GM18505 (cell line): ENCODE measurements around the gene SUMO1.
"Not testable (repeated sequence)": the region's sequence is repeated elsewhere in the genome, so short reads cannot be mapped to it uniquely, and the experiment has no call there.

Experiments used
- ATAC-seq: cut with Tn5 transposase; IDR thresholded peaks from one replicate; pipeline ENCODE4 v1.9.1; 2021; ENCODE audit not compliant: unreplicated experiment
- POLR2A ChIP-seq: IDR thresholded peaks from 4 replicates; pipeline ENCODE4 v1.6.1; 2011; ENCODE audit warnings: borderline replicate concordance; ENCODE audit not compliant: insufficient read depth, insufficient read length; ENCODE audit errors: extremely low read depth

The SUMO1 gene

DNA sequence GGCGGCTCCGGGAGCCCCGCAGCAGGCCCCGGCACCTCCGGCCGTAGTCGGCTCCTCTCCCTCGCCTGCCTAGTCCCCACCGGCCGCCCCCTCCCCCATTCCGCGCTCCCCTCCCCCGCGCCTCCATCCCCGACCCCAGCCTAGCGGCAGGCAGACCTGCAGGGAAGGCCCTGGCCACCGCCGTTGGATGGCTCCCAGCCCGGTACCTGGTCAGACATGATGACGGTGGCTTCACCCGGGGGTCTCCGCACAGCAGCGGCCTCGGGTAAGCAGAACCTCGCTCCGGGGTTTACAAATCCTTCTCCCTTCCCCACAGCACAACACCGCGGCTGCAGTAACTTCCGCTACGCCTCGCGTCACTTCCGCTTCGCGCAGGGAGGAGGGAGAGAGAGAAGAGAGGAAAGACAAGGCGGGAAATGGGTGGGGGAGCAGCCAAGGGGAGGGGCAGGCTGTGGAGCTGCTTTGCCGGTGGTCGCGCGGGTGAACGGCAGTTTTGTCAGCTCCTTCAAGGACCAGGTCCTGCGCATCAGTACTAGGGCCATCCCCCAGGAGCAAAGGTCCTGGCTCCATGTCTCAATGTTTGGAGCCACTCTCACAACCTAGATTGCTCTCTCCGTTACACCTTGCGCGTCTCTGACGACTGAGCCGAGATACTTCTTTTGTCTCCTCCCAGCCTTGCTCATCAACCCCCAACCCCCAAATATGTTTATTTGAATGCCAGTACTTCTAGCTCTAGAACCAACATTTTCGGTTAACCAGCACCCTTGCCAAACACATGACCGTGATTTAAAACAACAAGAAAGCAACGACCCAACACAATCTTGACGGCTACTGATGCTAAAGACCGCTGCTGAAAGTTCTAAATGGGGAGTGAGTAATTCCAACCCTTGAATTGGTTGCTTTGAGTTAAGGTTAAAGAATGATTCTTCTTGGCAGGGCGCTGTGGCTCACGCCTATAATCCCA, at the start of gene SUMO1:
Gene SUMO1 (minus strand): TSS at position 364 of the 964 bp plus-strand sequence. CDS start 146 bp downstream, at position 218.
- peak; percentile 92 for ATAC-seq

GRCh38 chr2:202286595-202286994, 48.2 kb upstream of the SUMO1 start:
- ATAC-seq: no peak

More for the DNA sequence above, at the start of gene SUMO1:
- TF ChIP-seq POLR2A: peak; percentile 76

GRCh38 chr2:202278944-202279343, 40.5 kb upstream of the SUMO1 start:
- no peak for TF ChIP-seq POLR2A

More at GRCh38 chr2:202286595-202286994, 48.2 kb upstream of the SUMO1 start:
- no peak for TF ChIP-seq POLR2A

DNA sequence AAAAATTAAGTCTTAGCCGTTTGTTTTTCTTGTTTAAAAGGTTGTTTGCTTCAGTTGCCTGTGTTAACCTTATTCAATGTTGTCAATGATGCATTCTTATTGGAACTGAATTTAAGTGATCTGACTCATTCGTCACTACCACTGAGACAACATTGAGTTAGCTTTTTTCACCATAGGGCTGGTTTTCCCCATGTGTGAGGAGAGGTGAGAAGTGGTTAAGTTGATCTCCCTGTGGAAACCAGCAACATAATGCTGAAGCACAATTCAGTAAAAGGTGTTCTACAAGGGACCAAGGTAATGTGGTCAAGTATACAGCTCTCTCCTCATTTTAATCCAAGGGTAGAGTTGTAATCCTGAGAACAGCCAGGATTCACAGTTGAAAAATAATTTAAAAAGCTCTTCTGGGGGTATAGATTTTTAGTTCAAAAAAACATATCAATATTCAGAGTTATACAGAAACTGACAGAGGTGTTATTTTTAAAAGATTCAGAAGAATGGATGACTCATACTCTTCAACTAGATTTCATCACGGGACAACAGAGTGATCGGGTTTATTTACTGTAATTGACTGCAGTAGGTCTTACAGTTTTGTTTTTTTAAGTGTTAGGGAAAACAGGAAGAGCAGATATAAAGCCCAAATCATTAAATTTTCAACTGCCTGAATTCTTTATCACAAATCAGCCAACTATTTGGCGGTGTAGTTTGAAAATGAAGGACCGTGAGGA, 39.8 kb upstream of the SUMO1 start:
- no peak for ATAC-seq
- no peak for TF ChIP-seq POLR2A

More at GRCh38 chr2:202278944-202279343, 40.5 kb upstream of the SUMO1 start:
- no peak for ATAC-seq

GRCh38 chr2:202276078-202276720, 37.8 kb upstream of the SUMO1 start:
- not testable (repeated sequence) for ATAC-seq

DNA sequence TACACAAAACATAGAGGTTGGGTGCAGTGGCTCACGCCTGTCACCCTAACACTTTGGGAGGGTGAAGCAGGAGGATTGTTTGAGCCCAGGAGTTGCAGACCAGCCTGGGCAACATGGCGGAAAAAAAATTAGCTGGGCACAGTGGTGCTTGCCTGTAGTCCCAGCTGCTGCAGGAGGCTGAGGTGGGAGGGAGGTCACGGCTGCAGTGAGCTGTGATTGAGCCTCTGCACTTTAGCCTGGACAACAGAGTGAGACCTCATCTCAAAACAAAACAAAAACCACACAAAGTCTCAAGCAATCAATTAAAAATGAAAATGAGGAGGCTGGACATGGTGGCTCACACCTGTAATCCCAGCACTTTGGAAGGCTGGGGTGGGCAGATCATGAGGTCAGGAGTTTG, 32.1 kb upstream of the SUMO1 start:
- no peak for TF ChIP-seq POLR2A
- no peak for ATAC-seq

- no peak for ATAC-seq
- no peak for TF ChIP-seq POLR2A
Observed at GRCh38 chr2:202269585-202269984, 31.2 kb upstream of the SUMO1 start.

GRCh38 chr2:202267495-202267894, 29.1 kb upstream of the SUMO1 start:
- TF ChIP-seq POLR2A: no peak
- no peak for ATAC-seq

DNA sequence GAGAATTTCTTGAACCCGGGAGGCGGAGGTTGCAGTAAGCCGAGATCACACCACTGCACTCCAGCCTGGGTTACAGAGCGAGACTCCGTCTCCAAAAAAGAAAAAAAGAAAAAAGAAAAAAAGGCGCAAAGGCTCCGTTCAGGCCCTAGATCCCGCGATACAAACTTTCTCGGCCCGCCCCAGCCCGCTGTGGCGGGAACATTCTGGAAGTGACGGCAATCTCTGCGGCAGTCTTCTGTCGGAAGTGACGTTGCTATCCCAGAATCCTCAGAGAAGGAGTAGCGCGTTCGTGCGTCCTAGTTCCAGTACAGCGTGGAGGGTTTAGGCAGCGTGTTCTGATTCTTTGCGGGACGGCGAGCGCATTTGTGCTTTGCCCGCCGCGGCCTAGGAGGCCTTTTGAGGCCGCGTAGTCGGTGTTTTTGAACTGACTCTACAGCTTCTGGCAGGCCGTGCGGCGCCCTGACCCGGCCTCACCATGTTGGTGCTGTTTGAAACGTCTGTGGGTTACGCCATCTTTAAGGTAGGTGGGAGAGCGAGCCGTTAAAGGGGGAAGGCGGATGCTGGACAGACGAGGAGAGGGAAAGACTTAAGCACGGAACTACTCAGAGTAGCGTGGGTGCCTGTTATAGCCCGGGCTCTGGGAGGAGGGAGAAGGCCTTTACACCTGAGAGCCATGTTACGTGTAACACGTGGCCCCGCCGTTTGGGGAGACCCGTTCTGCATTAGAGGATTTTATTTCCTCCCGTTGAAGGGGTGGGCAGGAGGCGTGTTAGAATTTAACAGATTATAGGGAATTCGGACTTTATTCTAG, 27.3 kb upstream of the SUMO1 start, which contains the start of gene NOP58:
Gene NOP58 (plus strand): TSS at position 297 of the 811 bp plus-strand sequence. CDS start 179 bp downstream, at position 476.
- TF ChIP-seq POLR2A: peak; percentile 98
- peak; percentile 89 for ATAC-seq

- TF ChIP-seq POLR2A: no peak
- no peak for ATAC-seq
Observed at GRCh38 chr2:202261531-202261930, 23.1 kb upstream of the SUMO1 start.

GRCh38 chr2:202251494-202251893, 13.1 kb upstream of the SUMO1 start:
- ATAC-seq: no peak
- TF ChIP-seq POLR2A: no peak

DNA sequence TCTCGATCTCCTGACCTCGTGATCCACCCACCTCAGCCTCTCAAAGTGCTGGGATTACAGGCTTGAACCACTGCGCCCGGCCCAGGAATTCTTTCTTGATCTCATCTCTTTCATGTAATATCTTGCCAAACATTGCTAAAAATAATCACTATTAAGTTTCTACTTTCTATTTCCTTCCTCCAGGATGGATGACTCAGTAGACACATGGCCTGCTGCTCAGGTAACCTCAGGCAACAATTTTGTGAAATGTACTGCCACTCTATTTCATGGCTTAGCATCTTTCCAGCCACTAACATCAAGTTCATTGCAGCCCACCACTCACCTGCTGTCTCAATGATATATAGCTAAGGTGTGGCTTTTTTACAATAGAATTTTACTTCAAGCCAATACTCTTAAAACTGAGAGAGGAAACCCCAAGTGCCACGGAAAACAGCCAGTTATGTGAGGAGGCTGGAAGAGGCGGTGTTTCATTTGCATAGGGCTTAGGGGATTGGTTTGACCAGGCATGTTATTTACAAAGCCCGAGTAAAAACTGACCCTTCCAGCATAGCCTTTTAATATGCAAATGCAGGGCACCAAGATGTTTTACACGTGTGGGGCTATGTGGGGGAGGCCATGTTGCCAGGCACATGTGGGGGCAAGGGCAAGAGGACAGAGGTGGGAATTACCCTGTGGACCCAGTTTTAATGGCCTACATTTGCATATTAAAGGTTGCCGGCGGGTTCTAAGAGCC, 11.3 kb upstream of the SUMO1 start:
- no peak for TF ChIP-seq POLR2A

DNA sequence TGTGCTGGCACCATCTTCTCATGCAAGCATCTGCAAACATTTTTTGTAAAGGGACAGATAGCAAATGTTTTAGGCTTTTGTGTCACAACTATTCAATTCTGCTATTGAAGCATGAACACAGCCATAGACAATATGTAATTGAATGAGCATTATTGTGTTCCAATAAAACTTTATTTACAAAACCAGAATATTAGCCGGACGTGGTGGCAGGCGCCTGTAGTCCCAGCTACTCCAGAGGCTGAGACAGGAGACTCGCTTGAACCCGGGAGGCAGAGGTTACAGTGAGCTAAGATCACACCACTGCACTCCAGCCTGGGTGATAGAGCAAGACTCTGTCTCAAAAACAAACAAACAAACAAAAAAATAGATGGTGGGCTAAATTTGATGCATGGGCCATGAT, 9.3 kb upstream of the SUMO1 start:
- ATAC-seq: not testable (repeated sequence)

More for the DNA sequence above, 11.3 kb upstream of the SUMO1 start:
- ATAC-seq: no peak
